Neural cell (in vitro differentiated cells): ENCODE measurements around the gene NFATC3. TPM values are rescaled to one million over a fixed set of nuclear protein-coding genes. Genes with fewer than 3 reads are reported as not detected.

Experiments
- H2AFZ ChIP-seq: fragments of 200-600, 300-800 bp; sonication (generic), shearing (Covaris generic); 2 replicates; pipeline ENCODE4 v1.6.0; 2014; ENCODE audit warnings: low read depth, mild to moderate bottlenecking, antibody characterized with exemption, low read length, moderate library complexity
- H3F3A ChIP-seq: fragments of 200-600 bp; shearing (Covaris generic); 2 replicates; pipeline ENCODE4 v1.6.1; 2016; ENCODE audit warnings: mild to moderate bottlenecking, moderate library complexity, mixed read lengths, antibody characterized with exemption, low read length; ENCODE audit not compliant: insufficient read depth, poor library complexity, severe bottlenecking
- H3K27ac ChIP-seq: fragments of 200-600, 300-800 bp; sonication (generic), shearing (Covaris generic); 2 replicates; pipeline ENCODE4 v1.5.1; 2014; ENCODE audit warnings: mild to moderate bottlenecking, low read length, moderate library complexity
- H3K27me3 ChIP-seq: fragments of 300-800, 200-600 bp; sonication (generic), shearing (Covaris generic); 2 replicates; pipeline ENCODE4 v1.6.0; 2014; ENCODE audit warnings: mild to moderate bottlenecking, low read depth, low read length, moderate library complexity; ENCODE audit not compliant: insufficient read depth
- H3K36me3 ChIP-seq: fragments of 300-800, 200-600 bp; sonication (generic), shearing (Covaris generic); 2 replicates; pipeline ENCODE4 v1.5.1; 2014; ENCODE audit warnings: mild to moderate bottlenecking, antibody characterized with exemption, low read length, moderate library complexity; ENCODE audit not compliant: insufficient read depth
- H3K4me2 ChIP-seq: fragments of 300-800, 200-600 bp; sonication (generic), shearing (Covaris generic); 2 replicates; pipeline ENCODE4 v1.6.0; 2014; ENCODE audit warnings: mild to moderate bottlenecking, low read length
- H3K4me3 ChIP-seq: fragments of 300-800, 200-600 bp; sonication (generic), shearing (Covaris generic); 2 replicates; pipeline ENCODE4 v1.5.1; 2014; ENCODE audit warnings: mild to moderate bottlenecking, low read length, moderate library complexity
- H3K79me2 ChIP-seq: fragments of 200-600 bp; shearing (Covaris generic); replicated peaks from 2 replicates; pipeline ENCODE4 v1.6.0; 2014; ENCODE audit warnings: mild to moderate bottlenecking, low read length, moderate library complexity; ENCODE audit not compliant: insufficient read depth
- H3K9ac ChIP-seq: fragments of 300-800, 200-600 bp; sonication (generic), shearing (Covaris generic); 2 replicates; pipeline ENCODE4 v1.6.1; 2016; ENCODE audit warnings: mild to moderate bottlenecking, low read length, mixed read lengths
- H3K9me2 ChIP-seq: fragments of 200-600 bp; shearing (Covaris generic); 2 replicates; pipeline ENCODE4 v1.6.1; 2016; ENCODE audit warnings: mild to moderate bottlenecking, low read length, mixed read lengths; ENCODE audit not compliant: insufficient read depth
- H3K9me3 ChIP-seq: fragments of 200-600, 300-800 bp; sonication (generic), shearing (Covaris generic); 2 replicates; pipeline ENCODE4 v1.6.1; 2016; ENCODE audit warnings: mild to moderate bottlenecking, mixed run types, low read length, moderate library complexity, mixed read lengths
- H4K20me1 ChIP-seq: fragments of 200-600 bp; shearing (Covaris generic); 2 replicates; pipeline ENCODE4 v1.6.1; 2016; ENCODE audit warnings: mild to moderate bottlenecking, mixed run types; ENCODE audit not compliant: insufficient read depth
- EP300 ChIP-seq: fragments of 450-650 bp; conservative IDR thresholded peaks from 2 replicates; pipeline ENCODE4 v1.6.1; 2014; ENCODE audit warnings: antibody characterized with exemption, mild to moderate bottlenecking, moderate library complexity; ENCODE audit not compliant: poor library complexity, severe bottlenecking
- EZH2 ChIP-seq: fragments of 200-600, 300-800 bp; shearing (Covaris generic), sonication (generic); IDR thresholded peaks from 2 replicates; pipeline ENCODE4 v1.6.1; 2014; ENCODE audit warnings: antibody characterized with exemption, low read length, borderline replicate concordance, mild to moderate bottlenecking; ENCODE audit not compliant: insufficient read depth, poor library complexity, severe bottlenecking
- MXI1 ChIP-seq: fragments of 450-650 bp; conservative IDR thresholded peaks from 2 replicates; pipeline ENCODE4 v1.6.1; 2014; ENCODE audit warnings: antibody characterized with exemption, mild to moderate bottlenecking; ENCODE audit not compliant: poor library complexity, severe bottlenecking
- POLR2AphosphoS5 ChIP-seq: IDR thresholded peaks from 2 replicates; pipeline ENCODE4 v1.6.1; 2012
- RAD21 ChIP-seq: fragments of 450-650 bp; conservative IDR thresholded peaks from 2 replicates; pipeline ENCODE4 v1.6.1; 2014; ENCODE audit warnings: antibody characterized with exemption, mild to moderate bottlenecking, moderate library complexity
- REST ChIP-seq: IDR thresholded peaks from 2 replicates; pipeline ENCODE4 v1.6.1; 2012; ENCODE audit warnings: borderline replicate concordance
- SMC3 ChIP-seq: fragments of 450-650 bp; conservative IDR thresholded peaks from 2 replicates; pipeline ENCODE4 v1.6.1; 2014; ENCODE audit warnings: antibody characterized with exemption, mild to moderate bottlenecking, moderate library complexity; ENCODE audit not compliant: poor library complexity
- TAF1 ChIP-seq: IDR thresholded peaks from 2 replicates; pipeline ENCODE4 v1.6.1; 2012; ENCODE audit warnings: low read depth
- polyA plus RNA-seq: library from polyadenylated mRNA; depleted of rRNA; stranded (reverse); fragments of >200 nt; gene quantifications from 2 replicates; pipeline ENCODE4 v1.2.3, GENCODE V29; 2014
- TF ChIP-seq, protein P1 (sequence below): fragments of 450-650 bp; IDR thresholded peaks from 2 replicates; pipeline ENCODE4 v1.5.1; 2014; ENCODE audit warnings: antibody characterized with exemption, mild to moderate bottlenecking, moderate library complexity; ENCODE audit not compliant: poor library complexity, severe bottlenecking

NFATC3 gene
- polyA plus RNA-seq, 1 donor from 2014 or later: 6.2 TPM

DNA sequence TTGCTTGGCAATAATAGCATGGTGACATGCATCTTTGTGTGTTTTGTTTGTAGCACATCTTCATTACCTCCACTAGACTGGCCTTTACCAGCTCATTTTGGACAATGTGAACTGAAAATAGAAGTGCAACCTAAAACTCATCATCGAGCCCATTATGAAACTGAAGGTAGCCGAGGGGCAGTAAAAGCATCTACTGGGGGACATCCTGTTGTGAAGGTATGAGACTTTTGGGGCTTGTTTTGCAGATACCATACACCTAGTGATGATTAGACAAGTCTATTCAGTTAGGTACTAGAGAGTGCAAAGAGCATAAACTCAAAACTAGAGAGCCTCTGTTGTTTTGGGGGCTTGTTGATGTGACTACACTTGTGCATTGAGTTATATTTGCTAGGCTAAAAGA, 41.2 kb downstream of the NFATC3 start:
- no peaks in the 10 kb centered on the region for H4K20me1 ChIP-seq
- H2AFZ ChIP-seq: no peak overlapping the region
- H3K27ac ChIP-seq: no peak overlapping the region
- no peak overlapping the region for H3K4me2 ChIP-seq
- no peak overlapping the region for H3K9ac ChIP-seq
- H3K9me2 ChIP-seq: no peaks in the 10 kb centered on the region
- H3K4me3 ChIP-seq: no peak overlapping the region
- peaks cover 12% of the 10 kb centered on the region for H3K79me2 ChIP-seq
- no peaks in the 10 kb centered on the region for H3F3A ChIP-seq
- no peaks in the 10 kb centered on the region for H3K9me3 ChIP-seq
- no peaks in the 10 kb centered on the region for H3K27me3 ChIP-seq
- TF ChIP-seq, protein P1, sequence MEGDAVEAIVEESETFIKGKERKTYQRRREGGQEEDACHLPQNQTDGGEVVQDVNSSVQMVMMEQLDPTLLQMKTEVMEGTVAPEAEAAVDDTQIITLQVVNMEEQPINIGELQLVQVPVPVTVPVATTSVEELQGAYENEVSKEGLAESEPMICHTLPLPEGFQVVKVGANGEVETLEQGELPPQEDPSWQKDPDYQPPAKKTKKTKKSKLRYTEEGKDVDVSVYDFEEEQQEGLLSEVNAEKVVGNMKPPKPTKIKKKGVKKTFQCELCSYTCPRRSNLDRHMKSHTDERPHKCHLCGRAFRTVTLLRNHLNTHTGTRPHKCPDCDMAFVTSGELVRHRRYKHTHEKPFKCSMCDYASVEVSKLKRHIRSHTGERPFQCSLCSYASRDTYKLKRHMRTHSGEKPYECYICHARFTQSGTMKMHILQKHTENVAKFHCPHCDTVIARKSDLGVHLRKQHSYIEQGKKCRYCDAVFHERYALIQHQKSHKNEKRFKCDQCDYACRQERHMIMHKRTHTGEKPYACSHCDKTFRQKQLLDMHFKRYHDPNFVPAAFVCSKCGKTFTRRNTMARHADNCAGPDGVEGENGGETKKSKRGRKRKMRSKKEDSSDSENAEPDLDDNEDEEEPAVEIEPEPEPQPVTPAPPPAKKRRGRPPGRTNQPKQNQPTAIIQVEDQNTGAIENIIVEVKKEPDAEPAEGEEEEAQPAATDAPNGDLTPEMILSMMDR: no peak
- TF ChIP-seq REST (no peak), TAF1 (no peak), POLR2AphosphoS5 (no peak), RAD21 (no peak)
- no peaks in the 10 kb centered on the region for H3K36me3 ChIP-seq

GRCh38 chr16:68128577-68129305, 43.6 kb downstream of the NFATC3 start:
- TF ChIP-seq POLR2AphosphoS5 (no peak), REST (no peak), RAD21 (no peak), TAF1 (no peak), EZH2 (no peak), SMC3 (no peak), MXI1 (no peak), EP300 (no peak)
- TF ChIP-seq, protein P1: no peak
- no peak overlapping the region for H3K27ac ChIP-seq
- no peak overlapping the region for H3K4me2 ChIP-seq

More at GRCh38 chr16:68128577-68129305, 43.6 kb downstream of the NFATC3 start:
- no peak overlapping the region for H2AFZ ChIP-seq
- H3K36me3 ChIP-seq: no peaks in the 10 kb centered on the region
- H3K27me3 ChIP-seq: no peaks in the 10 kb centered on the region
- no peaks in the 10 kb centered on the region for H3K9me3 ChIP-seq
- H3F3A ChIP-seq: no peaks in the 10 kb centered on the region
- H3K4me3 ChIP-seq: no peak overlapping the region
- H3K9ac ChIP-seq: no peak overlapping the region
- H3K79me2 ChIP-seq: peaks cover 5% of the 10 kb centered on the region
- no peaks in the 10 kb centered on the region for H3K9me2 ChIP-seq
- H4K20me1 ChIP-seq: no peaks in the 10 kb centered on the region
